Prostate gland (tissue), 2 donors: ENCODE data around the gene PLXDC2.

Experiments
- POLR2A ChIP-seq: fragments of 450-650 bp; IDR thresholded peaks from one replicate; pipeline ENCODE4 v1.6.1; 2016; ENCODE audit warnings: antibody characterized with exemption, mild to moderate bottlenecking
- TF ChIP-seq, protein P1 (sequence below), 4 experiments: fragments of 200-600 bp in 2 of 4; fragments of 450-650 bp in 2 of 4; sonication (generic) in 2 of 4; IDR thresholded peaks; 1 replicate in 3 of 4; 2 replicates in 1 of 4; pipeline ENCODE4 v1.5.1; 2016 to 2019; ENCODE audit warnings: antibody characterized with exemption in 4 of 4, mild to moderate bottlenecking in 2 of 4, moderate library complexity in 2 of 4

- TF ChIP-seq, protein P1, sequence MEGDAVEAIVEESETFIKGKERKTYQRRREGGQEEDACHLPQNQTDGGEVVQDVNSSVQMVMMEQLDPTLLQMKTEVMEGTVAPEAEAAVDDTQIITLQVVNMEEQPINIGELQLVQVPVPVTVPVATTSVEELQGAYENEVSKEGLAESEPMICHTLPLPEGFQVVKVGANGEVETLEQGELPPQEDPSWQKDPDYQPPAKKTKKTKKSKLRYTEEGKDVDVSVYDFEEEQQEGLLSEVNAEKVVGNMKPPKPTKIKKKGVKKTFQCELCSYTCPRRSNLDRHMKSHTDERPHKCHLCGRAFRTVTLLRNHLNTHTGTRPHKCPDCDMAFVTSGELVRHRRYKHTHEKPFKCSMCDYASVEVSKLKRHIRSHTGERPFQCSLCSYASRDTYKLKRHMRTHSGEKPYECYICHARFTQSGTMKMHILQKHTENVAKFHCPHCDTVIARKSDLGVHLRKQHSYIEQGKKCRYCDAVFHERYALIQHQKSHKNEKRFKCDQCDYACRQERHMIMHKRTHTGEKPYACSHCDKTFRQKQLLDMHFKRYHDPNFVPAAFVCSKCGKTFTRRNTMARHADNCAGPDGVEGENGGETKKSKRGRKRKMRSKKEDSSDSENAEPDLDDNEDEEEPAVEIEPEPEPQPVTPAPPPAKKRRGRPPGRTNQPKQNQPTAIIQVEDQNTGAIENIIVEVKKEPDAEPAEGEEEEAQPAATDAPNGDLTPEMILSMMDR (IDR thresholded peaks at IDR 0.05) = no peak
- TF ChIP-seq POLR2A = no peak
Observed at GRCh38 chr10:19891429-19891828, 75.2 kb downstream of the PLXDC2 start.
